NB4 (cell line): ENCODE results near the gene CCDC186.
"Not testable (repeated sequence)": the region's sequence is repeated elsewhere in the genome, so short reads cannot be mapped to it uniquely, and the experiment has no call there.

Source experiments
- MYC ChIP-seq: IDR thresholded peaks from 2 replicates; pipeline ENCODE4 v1.6.1; 2011; ENCODE audit warnings: low read depth, low read length
- POLR2A ChIP-seq: IDR thresholded peaks from 2 replicates; pipeline ENCODE4 v1.6.1; 2011; ENCODE audit warnings: mild to moderate bottlenecking; ENCODE audit not compliant: insufficient read length; ENCODE audit errors: extremely low read depth
- TF ChIP-seq, protein P1 (sequence below): IDR thresholded peaks from one replicate; pipeline ENCODE4 v1.5.1; 2012; ENCODE audit warnings: low read depth, low read length
- TF ChIP-seq, protein P2 (sequence below): IDR thresholded peaks from 2 replicates; pipeline ENCODE4 v1.6.1; 2011; ENCODE audit warnings: low read depth, low read length

DNA sequence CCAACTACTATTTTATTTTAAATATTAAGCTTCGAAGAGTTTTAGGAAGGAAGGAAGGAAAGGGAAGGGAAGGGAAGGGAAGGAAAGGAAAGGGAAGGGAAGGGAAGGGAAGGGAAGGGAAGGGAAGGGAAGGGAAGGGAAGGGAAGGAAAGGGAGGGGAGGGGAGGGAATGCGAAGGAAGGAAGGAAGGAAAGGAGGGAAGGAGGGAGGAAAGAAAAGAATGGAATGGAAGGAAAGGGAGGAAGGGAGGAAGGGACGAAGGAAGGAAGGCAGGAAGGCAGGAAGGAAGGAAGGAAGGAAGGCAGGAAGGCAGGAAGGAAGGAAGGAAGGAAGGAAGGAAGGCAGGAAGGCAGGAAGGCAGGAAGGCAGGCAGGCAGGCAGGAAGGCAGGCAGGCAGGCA, 24.5 kb downstream of the CCDC186 start:
- TF ChIP-seq POLR2A, MYC: not testable (repeated sequence)
- TF ChIP-seq, protein P1, sequence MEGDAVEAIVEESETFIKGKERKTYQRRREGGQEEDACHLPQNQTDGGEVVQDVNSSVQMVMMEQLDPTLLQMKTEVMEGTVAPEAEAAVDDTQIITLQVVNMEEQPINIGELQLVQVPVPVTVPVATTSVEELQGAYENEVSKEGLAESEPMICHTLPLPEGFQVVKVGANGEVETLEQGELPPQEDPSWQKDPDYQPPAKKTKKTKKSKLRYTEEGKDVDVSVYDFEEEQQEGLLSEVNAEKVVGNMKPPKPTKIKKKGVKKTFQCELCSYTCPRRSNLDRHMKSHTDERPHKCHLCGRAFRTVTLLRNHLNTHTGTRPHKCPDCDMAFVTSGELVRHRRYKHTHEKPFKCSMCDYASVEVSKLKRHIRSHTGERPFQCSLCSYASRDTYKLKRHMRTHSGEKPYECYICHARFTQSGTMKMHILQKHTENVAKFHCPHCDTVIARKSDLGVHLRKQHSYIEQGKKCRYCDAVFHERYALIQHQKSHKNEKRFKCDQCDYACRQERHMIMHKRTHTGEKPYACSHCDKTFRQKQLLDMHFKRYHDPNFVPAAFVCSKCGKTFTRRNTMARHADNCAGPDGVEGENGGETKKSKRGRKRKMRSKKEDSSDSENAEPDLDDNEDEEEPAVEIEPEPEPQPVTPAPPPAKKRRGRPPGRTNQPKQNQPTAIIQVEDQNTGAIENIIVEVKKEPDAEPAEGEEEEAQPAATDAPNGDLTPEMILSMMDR: not testable (repeated sequence)
- TF ChIP-seq, protein P2, sequence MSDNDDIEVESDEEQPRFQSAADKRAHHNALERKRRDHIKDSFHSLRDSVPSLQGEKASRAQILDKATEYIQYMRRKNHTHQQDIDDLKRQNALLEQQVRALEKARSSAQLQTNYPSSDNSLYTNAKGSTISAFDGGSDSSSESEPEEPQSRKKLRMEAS: not testable (repeated sequence)
